ENCODE measurements around the gene NXPH3. TPM values are rescaled to one million over a fixed set of nuclear protein-coding genes. Genes with fewer than 3 reads are reported as not detected.

The NXPH3 gene
- total and polyA plus RNA-seq, 10 of the 15 experiments (the other 5 are each of a cell fraction or from before 2014, with no cell fraction given): 0.08 to 0.35 (median 0.12) TPM; not detected in 2

- POLR2A ChIA-PET: no interaction called here
- BruUV-seq (replicated peaks): no TSS peak
- intact Hi-C loops (cut with micrococcal nuclease; ENCODE audit: unreplicated experiment) (no loop called here), in situ Hi-C loops (cut with MboI) (no loop called here)
- H3K9ac ChIP-seq (ENCODE audit: control insufficient read depth, insufficient read depth, low read length): no peak overlapping the region
- RAD21 ChIA-PET (ENCODE audit: unreplicated experiment): interaction anchor here (1.5 kb wide), 1 partner anchor 105 kb away, joined by 3 read pairs; no protein-coding TSS in a partner anchor
- no peak for TF ChIP-seq ZBTB11 (CRISPR knock-in tag; IDR thresholded peaks at IDR 0.05)
- no peak for TF ChIP-seq SMAD1 (IDR thresholded peaks at IDR 0.05; ENCODE audit: low read depth, partially characterized antibody)
- TF ChIP-seq ASH2L (IDR thresholded peaks at IDR 0.05; ENCODE audit: borderline replicate concordance, low read depth): no peak
- TF ChIP-seq CTCF (IDR thresholded peaks at IDR 0.05 in 2 of 3, conservative IDR thresholded peaks at IDR 0.05 in 1 of 3; ENCODE audit: control insufficient read depth in 2 of 3, extremely low read depth in 1 of 3, insufficient read depth in 1 of 3, low read depth in 3 of 3, low read length in 3 of 3): no peak
- no peak for TF ChIP-seq YY1 (IDR thresholded peaks at IDR 0.05; ENCODE audit: low read depth, low read length)
- TF ChIP-seq E2F8 (IDR thresholded peaks at IDR 0.05; ENCODE audit: low read depth, partially characterized antibody): no peak
- no peak for TF ChIP-seq HDGF (IDR thresholded peaks at IDR 0.05)
- no peak for TF ChIP-seq CHD2 (IDR thresholded peaks at IDR 0.05; ENCODE audit: borderline replicate concordance, low read depth, low read length)
- TF ChIP-seq STAT1 (conservative IDR thresholded peaks at IDR 0.05): no peak
- no peak for TF ChIP-seq KLF5 (IDR thresholded peaks at IDR 0.05; ENCODE audit: partially characterized antibody)
- TF ChIP-seq CHD4 (IDR thresholded peaks at IDR 0.05): no peak
- TF ChIP-seq TAF1 (IDR thresholded peaks at IDR 0.05; ENCODE audit: borderline replicate concordance, low read depth, low read length): no peak
- TF ChIP-seq CBFB (IDR thresholded peaks at IDR 0.05; ENCODE audit: low read depth): no peak
- no peak for TF ChIP-seq FOS (IDR thresholded peaks at IDR 0.05; ENCODE audit: borderline replicate concordance, extremely low read depth, insufficient read length)
- TF ChIP-seq ZNF274 (IDR thresholded peaks at IDR 0.05; ENCODE audit: insufficient read depth, insufficient read length): no peak
- TF ChIP-seq RFX5 (IDR thresholded peaks at IDR 0.05; ENCODE audit: low read depth, low read length): no peak
- TF ChIP-seq SIN3A (IDR thresholded peaks at IDR 0.05; ENCODE audit: low read depth, low read length): no peak
- FAIRE-seq (no peak), ATAC-seq (no peak), DNase-seq (ENCODE audit: low read depth, low spot score) (no peak)
- H3K79me2 ChIP-seq (ENCODE audit: control insufficient read depth, insufficient read depth, low read length): no peaks in the 10 kb centered on the region
- no peaks in the 10 kb centered on the region for H3K36me3 ChIP-seq (ENCODE audit: control insufficient read depth in 2 of 2, insufficient read depth in 2 of 2, low read length in 1 of 2)
- 86% methylated on average over 7 of the region's 8 CpGs for WGBS (ENCODE audit: insufficient coverage, insufficient replicate concordance, low lambda C conversion rate, missing lambda C conversion rate)
- CTCF ChIA-PET: no interaction called here
- no peak overlapping the region for H3K4me2 ChIP-seq (ENCODE audit: control insufficient read depth, insufficient read depth)
- SMC1A ChIA-PET (ENCODE audit: uncharacterized antibody, unreplicated experiment): no interaction called here
- no peak overlapping the region for H3K4me3 ChIP-seq
- H3K27me3 ChIP-seq (replicated peaks in 1 of 2; ENCODE audit: control insufficient read depth in 2 of 2, insufficient read depth in 2 of 2, low read length in 1 of 2): no peaks in the 10 kb centered on the region
- no peak overlapping the region for H3K27ac ChIP-seq (ENCODE audit: control insufficient read depth, insufficient read depth)
- H3K4me1 ChIP-seq (ENCODE audit: control insufficient read depth, insufficient read depth, low read length): no peaks in the 10 kb centered on the region
- no peak overlapping the region for H2AFZ ChIP-seq (ENCODE audit: control insufficient read depth, low read depth, low read length)
- H4K20me1 ChIP-seq (ENCODE audit: control insufficient read depth, insufficient read depth): no peaks in the 10 kb centered on the region
- H3K9me3 ChIP-seq (replicated peaks; ENCODE audit: control insufficient read depth, insufficient read depth, low read length): no peaks in the 10 kb centered on the region
Measured at GRCh38 chr17:49588726-49589576, 13.3 kb downstream of the NXPH3 start.

All from GM12878 (cell line).